ENCODE measurements around the gene CCNY. TPM values are rescaled to one million over a fixed set of nuclear protein-coding genes. Genes with fewer than 3 reads are reported as not detected.

Gene CCNY
- total RNA-seq, 1 donor from 2014 or later: 85.9 TPM

DNA sequence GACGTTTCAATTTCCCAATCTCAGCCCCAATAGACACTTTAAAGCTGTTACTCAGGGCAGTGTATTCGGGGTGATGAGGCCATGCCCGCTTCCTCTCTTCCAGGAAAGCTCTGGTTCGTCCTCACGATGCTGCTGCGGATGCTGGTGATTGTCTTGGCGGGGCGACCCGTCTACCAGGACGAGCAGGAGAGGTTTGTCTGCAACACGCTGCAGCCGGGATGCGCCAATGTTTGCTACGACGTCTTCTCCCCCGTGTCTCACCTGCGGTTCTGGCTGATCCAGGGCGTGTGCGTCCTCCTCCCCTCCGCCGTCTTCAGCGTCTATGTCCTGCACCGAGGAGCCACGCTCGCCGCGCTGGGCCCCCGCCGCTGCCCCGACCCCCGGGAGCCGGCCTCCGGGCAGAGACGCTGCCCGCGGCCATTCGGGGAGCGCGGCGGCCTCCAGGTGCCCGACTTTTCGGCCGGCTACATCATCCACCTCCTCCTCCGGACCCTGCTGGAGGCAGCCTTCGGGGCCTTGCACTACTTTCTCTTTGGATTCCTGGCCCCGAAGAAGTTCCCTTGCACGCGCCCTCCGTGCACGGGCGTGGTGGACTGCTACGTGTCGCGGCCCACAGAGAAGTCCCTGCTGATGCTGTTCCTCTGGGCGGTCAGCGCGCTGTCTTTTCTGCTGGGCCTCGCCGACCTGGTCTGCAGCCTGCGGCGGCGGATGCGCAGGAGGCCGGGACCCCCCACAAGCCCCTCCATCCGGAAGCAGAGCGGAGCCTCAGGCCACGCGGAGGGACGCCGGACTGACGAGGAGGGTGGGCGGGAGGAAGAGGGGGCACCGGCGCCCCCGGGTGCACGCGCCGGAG is 271.4 kb downstream of the CCNY start:
- Histone ChIP-seq H3K27me3 (ENCODE audit: insufficient read depth, low read length) (peaks cover 7% of the 10 kb centered on the region), H3K4me3 (ENCODE audit: insufficient read depth, low read depth, low read length) (peak overlapping the region; percentile 40), H2AFZ (ENCODE audit: low read depth, low read length) (peak overlapping the region; percentile 91), H3K36me3 (ENCODE audit: insufficient read depth, low read length) (no peaks in the 10 kb centered on the region), H3K27ac (ENCODE audit: low read depth, low read length) (no peak overlapping the region), H3K4me1 (ENCODE audit: insufficient read depth, low read length) (peaks cover 7% of the 10 kb centered on the region), H3K4me2 (ENCODE audit: low read length) (peak overlapping the region; percentile 84), H3K9me3 (ENCODE audit: insufficient read depth, low read depth, low read length) (no peaks in the 10 kb centered on the region), H3K79me2 (ENCODE audit: insufficient read depth, low read length) (no peaks in the 10 kb centered on the region), H4K20me1 (ENCODE audit: insufficient read depth, low read length) (no peaks in the 10 kb centered on the region), H3K9ac (ENCODE audit: low read length) (peak overlapping the region; percentile 49)
- DNase-seq (ENCODE audit: low read depth) (peak; percentile 15), FAIRE-seq (no peak)
- no peaks in the 10 kb centered on the region for H3K4me1 Mint-ChIP-seq (ENCODE audit: low read depth, unreplicated experiment)
- H3K4me3 Mint-ChIP-seq (ENCODE audit: unreplicated experiment): no peak overlapping the region
- H3K27ac Mint-ChIP-seq (ENCODE audit: unreplicated experiment): no peak overlapping the region
- no peaks in the 10 kb centered on the region for H3K36me3 Mint-ChIP-seq (ENCODE audit: low read depth, unreplicated experiment)
- TF ChIP-seq, protein P1, sequence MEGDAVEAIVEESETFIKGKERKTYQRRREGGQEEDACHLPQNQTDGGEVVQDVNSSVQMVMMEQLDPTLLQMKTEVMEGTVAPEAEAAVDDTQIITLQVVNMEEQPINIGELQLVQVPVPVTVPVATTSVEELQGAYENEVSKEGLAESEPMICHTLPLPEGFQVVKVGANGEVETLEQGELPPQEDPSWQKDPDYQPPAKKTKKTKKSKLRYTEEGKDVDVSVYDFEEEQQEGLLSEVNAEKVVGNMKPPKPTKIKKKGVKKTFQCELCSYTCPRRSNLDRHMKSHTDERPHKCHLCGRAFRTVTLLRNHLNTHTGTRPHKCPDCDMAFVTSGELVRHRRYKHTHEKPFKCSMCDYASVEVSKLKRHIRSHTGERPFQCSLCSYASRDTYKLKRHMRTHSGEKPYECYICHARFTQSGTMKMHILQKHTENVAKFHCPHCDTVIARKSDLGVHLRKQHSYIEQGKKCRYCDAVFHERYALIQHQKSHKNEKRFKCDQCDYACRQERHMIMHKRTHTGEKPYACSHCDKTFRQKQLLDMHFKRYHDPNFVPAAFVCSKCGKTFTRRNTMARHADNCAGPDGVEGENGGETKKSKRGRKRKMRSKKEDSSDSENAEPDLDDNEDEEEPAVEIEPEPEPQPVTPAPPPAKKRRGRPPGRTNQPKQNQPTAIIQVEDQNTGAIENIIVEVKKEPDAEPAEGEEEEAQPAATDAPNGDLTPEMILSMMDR (IDR thresholded peaks at IDR 0.05; ENCODE audit: insufficient read depth, low read depth, low read length): no peak
- TF ChIP-seq EZH2 (IDR thresholded peaks at IDR 0.05; ENCODE audit: insufficient read depth, low read length): no peak
- peaks cover 14% of the 10 kb centered on the region for H3K27me3 Mint-ChIP-seq (ENCODE audit: low read depth, unreplicated experiment)
- peaks cover 3% of the 10 kb centered on the region for H3K9me3 Mint-ChIP-seq (ENCODE audit: unreplicated experiment)

DNA sequence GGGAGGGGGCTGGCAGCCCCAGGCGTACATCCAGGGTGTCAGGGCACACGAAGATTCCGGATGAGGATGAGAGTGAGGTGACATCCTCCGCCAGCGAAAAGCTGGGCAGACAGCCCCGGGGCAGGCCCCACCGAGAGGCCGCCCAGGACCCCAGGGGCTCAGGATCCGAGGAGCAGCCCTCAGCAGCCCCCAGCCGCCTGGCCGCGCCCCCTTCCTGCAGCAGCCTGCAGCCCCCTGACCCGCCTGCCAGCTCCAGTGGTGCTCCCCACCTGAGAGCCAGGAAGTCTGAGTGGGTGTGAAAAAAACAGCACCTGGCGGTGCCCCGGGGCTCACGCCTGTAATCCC is 272.0 kb downstream of the CCNY start:
- Histone ChIP-seq H2AFZ (ENCODE audit: low read depth, low read length) (peak overlapping the region; percentile 91), H3K27ac (ENCODE audit: low read depth, low read length) (no peak overlapping the region), H4K20me1 (ENCODE audit: insufficient read depth, low read length) (no peaks in the 10 kb centered on the region), H3K4me2 (ENCODE audit: low read length) (peak overlapping the region; percentile 84), H3K36me3 (ENCODE audit: insufficient read depth, low read length) (no peaks in the 10 kb centered on the region), H3K4me3 (ENCODE audit: insufficient read depth, low read depth, low read length) (no peak overlapping the region), H3K4me1 (ENCODE audit: insufficient read depth, low read length) (peaks cover 7% of the 10 kb centered on the region), H3K9me3 (ENCODE audit: insufficient read depth, low read depth, low read length) (no peaks in the 10 kb centered on the region), H3K27me3 (ENCODE audit: insufficient read depth, low read length) (peaks cover 10% of the 10 kb centered on the region), H3K79me2 (ENCODE audit: insufficient read depth, low read length) (no peaks in the 10 kb centered on the region), H3K9ac (ENCODE audit: low read length) (peak overlapping the region; percentile 49)
- Mint-ChIP-seq H3K4me3 (ENCODE audit: unreplicated experiment) (no peak overlapping the region), H3K4me1 (ENCODE audit: low read depth, unreplicated experiment) (no peaks in the 10 kb centered on the region), H3K27me3 (ENCODE audit: low read depth, unreplicated experiment) (peaks cover 14% of the 10 kb centered on the region), H3K9me3 (ENCODE audit: unreplicated experiment) (peaks cover 3% of the 10 kb centered on the region), H3K27ac (ENCODE audit: unreplicated experiment) (no peak overlapping the region), H3K36me3 (ENCODE audit: low read depth, unreplicated experiment) (no peaks in the 10 kb centered on the region)
- FAIRE-seq (no peak), DNase-seq (ENCODE audit: low read depth) (no peak)
- TF ChIP-seq, protein P1 (IDR thresholded peaks at IDR 0.05; ENCODE audit: insufficient read depth, low read depth, low read length): no peak
- TF ChIP-seq EZH2 (IDR thresholded peaks at IDR 0.05; ENCODE audit: insufficient read depth, low read length): no peak

DNA sequence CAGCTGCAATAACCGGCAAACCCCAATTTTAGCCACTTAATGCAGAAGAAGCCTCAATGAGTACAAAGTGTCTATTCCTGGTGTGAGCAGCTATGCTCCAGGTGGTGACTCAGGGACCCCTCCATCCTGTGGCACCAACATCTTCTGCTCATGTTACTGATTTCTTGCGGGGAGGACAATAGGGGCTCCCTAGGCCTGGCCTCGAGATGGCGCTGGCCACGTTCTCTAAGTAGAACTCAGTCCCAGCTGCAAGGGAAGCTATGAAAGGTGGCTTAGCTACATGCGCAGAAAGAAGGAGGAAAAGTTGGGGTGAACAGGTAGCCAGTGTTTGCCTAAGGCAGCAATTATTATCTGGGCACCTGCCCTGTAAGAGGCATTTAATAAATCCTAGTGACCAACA is 275.4 kb downstream of the CCNY start:
- H3K27ac Mint-ChIP-seq (ENCODE audit: unreplicated experiment): no peak overlapping the region
- no peak for DNase-seq (ENCODE audit: low read depth)
- peaks cover 10% of the 10 kb centered on the region for H3K27me3 ChIP-seq (ENCODE audit: insufficient read depth, low read length)
- no peaks in the 10 kb centered on the region for H4K20me1 ChIP-seq (ENCODE audit: insufficient read depth, low read length)
- no peak overlapping the region for H2AFZ ChIP-seq (ENCODE audit: low read depth, low read length)
- no peaks in the 10 kb centered on the region for H3K36me3 ChIP-seq (ENCODE audit: insufficient read depth, low read length)
- no peak overlapping the region for H3K4me3 ChIP-seq (ENCODE audit: insufficient read depth, low read depth, low read length)
- FAIRE-seq: no peak
- H3K27ac ChIP-seq (ENCODE audit: low read depth, low read length): no peak overlapping the region
- no peaks in the 10 kb centered on the region for H3K79me2 ChIP-seq (ENCODE audit: insufficient read depth, low read length)
- no peak overlapping the region for H3K4me2 ChIP-seq (ENCODE audit: low read length)
- TF ChIP-seq EZH2 (IDR thresholded peaks at IDR 0.05; ENCODE audit: insufficient read depth, low read length): no peak
- TF ChIP-seq, protein P1 (IDR thresholded peaks at IDR 0.05; ENCODE audit: insufficient read depth, low read depth, low read length): no peak
- peaks cover 3% of the 10 kb centered on the region for H3K9me3 Mint-ChIP-seq (ENCODE audit: unreplicated experiment)
- H3K9ac ChIP-seq (ENCODE audit: low read length): no peak overlapping the region
- H3K9me3 ChIP-seq (ENCODE audit: insufficient read depth, low read depth, low read length): no peaks in the 10 kb centered on the region
- H3K4me3 Mint-ChIP-seq (ENCODE audit: unreplicated experiment): no peak overlapping the region
- peaks cover 4% of the 10 kb centered on the region for H3K4me1 ChIP-seq (ENCODE audit: insufficient read depth, low read length)
- no peaks in the 10 kb centered on the region for H3K36me3 Mint-ChIP-seq (ENCODE audit: low read depth, unreplicated experiment)
- H3K27me3 Mint-ChIP-seq (ENCODE audit: low read depth, unreplicated experiment): peaks cover 25% of the 10 kb centered on the region
- H3K4me1 Mint-ChIP-seq (ENCODE audit: low read depth, unreplicated experiment): no peaks in the 10 kb centered on the region

All from astrocyte (in vitro differentiated cells and primary cell).